Measurements from ENCODE around the gene DCLRE1B. TPM values are rescaled to one million over a fixed set of nuclear protein-coding genes. Genes with fewer than 3 reads are reported as not detected.
"Not testable (repeated sequence)": the region's sequence is repeated elsewhere in the genome, so short reads cannot be mapped to it uniquely, and the experiment has no call there.

DCLRE1B gene
- polyA plus RNA-seq, 1 experiment = 2.7 TPM

- DNase-seq (ENCODE audit: low read depth, low spot score) = no peak
- no peak overlapping the region for H3K4me3 ChIP-seq (ENCODE audit: low read depth, low read length)
- no peak for TF ChIP-seq CTCF (IDR thresholded peaks at IDR 0.05; ENCODE audit: low read depth, low read length)
- H3K9me3 ChIP-seq (ENCODE audit: control insufficient read depth, insufficient read depth, low read length) = no peaks in the 10 kb centered on the region
- no peaks in the 10 kb centered on the region for H3K27me3 ChIP-seq (ENCODE audit: control insufficient read depth, insufficient read depth, low read length)
- ChIA-PET CTCF (interaction anchor here (0.9 to 2.7 kb wide), 9 partner anchors 9 to 111 kb away, joined by 3 to 12 read pairs (median 5); partner anchors contain the start of gene OLFML3), POLR2A (interaction anchor here (0.6 to 1.0 kb wide), 2 partner anchors 16 to 186 kb away, joined by 3 read pairs; no protein-coding TSS in a partner anchor)
- no peak overlapping the region for H3K27ac ChIP-seq (ENCODE audit: low read depth, low read length)
These were observed 41.7 kb downstream of the DCLRE1B start for GRCh38 chr1:113946678-113947387.

GRCh38 chr1:113947388-113948107, 42.4 kb downstream of the DCLRE1B start:
- Histone ChIP-seq H3K27ac (ENCODE audit: low read depth, low read length) (no peak overlapping the region), H3K4me3 (ENCODE audit: low read depth, low read length) (no peak overlapping the region), H3K9me3 (ENCODE audit: control insufficient read depth, insufficient read depth, low read length) (no peaks in the 10 kb centered on the region), H3K27me3 (ENCODE audit: control insufficient read depth, insufficient read depth, low read length) (no peaks in the 10 kb centered on the region)
- TF ChIP-seq CTCF (IDR thresholded peaks at IDR 0.05; ENCODE audit: low read depth, low read length) = no peak
- ChIA-PET CTCF (interaction anchor here (0.6 to 2.7 kb wide), 9 partner anchors 9 to 112 kb away, joined by 3 to 12 read pairs (median 4); partner anchors contain the start of gene OLFML3), POLR2A (no interaction called here)
- no peak for DNase-seq (ENCODE audit: low read depth, low spot score)

DNA sequence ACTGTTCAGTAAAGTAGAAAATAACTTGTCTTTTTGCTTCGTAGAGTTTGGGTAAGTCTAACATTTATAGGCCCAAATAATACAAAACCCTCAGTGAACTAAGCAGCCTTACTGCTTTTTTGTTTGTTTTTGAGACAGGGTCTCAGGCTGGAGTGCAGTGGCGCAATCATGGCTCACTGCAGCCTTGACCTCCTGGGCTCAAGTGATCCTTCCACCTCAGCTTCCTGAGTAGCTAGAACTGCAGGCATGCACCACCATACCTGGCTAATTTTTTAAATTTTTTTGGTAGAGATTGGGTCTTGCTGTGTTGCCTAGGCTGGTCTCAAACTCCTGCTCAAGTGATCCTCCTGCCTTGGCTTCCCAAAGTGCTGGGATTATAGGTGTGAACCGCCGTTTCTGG, 43.0 kb downstream of the DCLRE1B start:
- CTCF ChIA-PET = interaction anchor here (0.6 to 1.7 kb wide), 7 partner anchors 9 to 875 kb away, joined by 3 to 6 read pairs (median 3); partner anchors contain the start of genes AP4B1 and LRIG2
- DNase-seq (ENCODE audit: low read depth, low spot score); POLR2A ChIA-PET; H3K27ac ChIP-seq (ENCODE audit: low read depth, low read length); H3K27me3 ChIP-seq (ENCODE audit: control insufficient read depth, insufficient read depth, low read length); H3K9me3 ChIP-seq (ENCODE audit: control insufficient read depth, insufficient read depth, low read length); H3K4me3 ChIP-seq (ENCODE audit: low read depth, low read length): not testable (repeated sequence)

GRCh38 chr1:113949007-113949406, 43.9 kb downstream of the DCLRE1B start:
- H3K4me3 ChIP-seq (ENCODE audit: low read depth, low read length) = no peak overlapping the region
- no peaks in the 10 kb centered on the region for H3K27me3 ChIP-seq (ENCODE audit: control insufficient read depth, insufficient read depth, low read length)
- no peak for DNase-seq (ENCODE audit: low read depth, low spot score)
- ChIA-PET POLR2A (no interaction called here), CTCF (interaction anchor here (0.5 to 1.7 kb wide), 11 partner anchors 10 to 996 kb away, joined by 3 to 6 read pairs (median 4); partner anchors contain the start of genes AP4B1 and LRIG2)
- H3K9me3 ChIP-seq (ENCODE audit: control insufficient read depth, insufficient read depth, low read length) = no peaks in the 10 kb centered on the region
- TF ChIP-seq CTCF (IDR thresholded peaks at IDR 0.05; ENCODE audit: low read depth, low read length) = peak; percentile 45
- no peak overlapping the region for H3K27ac ChIP-seq (ENCODE audit: low read depth, low read length)

DNA sequence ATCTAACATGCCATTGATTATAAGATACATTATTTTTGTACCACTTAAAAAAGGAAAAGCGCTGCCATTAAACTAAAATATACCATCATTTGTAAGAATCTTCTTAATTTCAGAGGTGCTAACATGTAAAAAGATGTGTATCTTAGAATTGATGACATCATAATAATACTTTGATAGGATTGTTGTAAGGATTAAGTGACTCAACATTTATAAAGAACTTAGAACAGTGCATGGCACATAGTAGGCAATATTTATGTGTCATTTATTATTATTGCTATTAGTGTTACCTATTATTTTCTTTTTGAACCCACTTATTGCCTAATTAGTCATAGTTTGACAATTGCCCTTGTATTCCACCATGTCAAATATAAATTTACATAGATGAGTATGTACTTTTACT, 45.8 kb downstream of the DCLRE1B start:
- ChIA-PET POLR2A (no interaction called here), CTCF (interaction anchor here (0.6 kb wide), 2 partner anchors 20 to 21 kb away, joined by 3 read pairs; partner anchors contain the start of gene HIPK1)

More for the DNA sequence above, 45.8 kb downstream of the DCLRE1B start:
- Histone ChIP-seq H3K4me3 (ENCODE audit: low read depth, low read length) (no peak overlapping the region), H3K27ac (ENCODE audit: low read depth, low read length) (no peak overlapping the region), H3K9me3 (ENCODE audit: control insufficient read depth, insufficient read depth, low read length) (no peaks in the 10 kb centered on the region), H3K27me3 (ENCODE audit: control insufficient read depth, insufficient read depth, low read length) (no peaks in the 10 kb centered on the region)
- TF ChIP-seq CTCF (IDR thresholded peaks at IDR 0.05; ENCODE audit: low read depth, low read length) = no peak
- no peak for DNase-seq (ENCODE audit: low read depth, low spot score)
